Right hindlimb (tissue), 1 donor: ENCODE results near the gene MOCOS.

ENCODE experiments used
- DNase-seq: peaks from one replicate; pipeline ENCODE4 v3.0.0-alpha.2; 2018

MOCOS gene

GRCh38 chr18:36308711-36309435 lies 121.6 kb downstream of the MOCOS start:
- no peak for DNase-seq

GRCh38 chr18:36309436-36310391 lies 122.4 kb downstream of the MOCOS start:
- no peak for DNase-seq

GRCh38 chr18:36311026-36311570 lies 123.8 kb downstream of the MOCOS start:
- no peak for DNase-seq

GRCh38 chr18:36312806-36313395 lies 125.6 kb downstream of the MOCOS start:
- no peak for DNase-seq

GRCh38 chr18:36314098-36314497 lies 126.8 kb downstream of the MOCOS start:
- DNase-seq, result no peak

GRCh38 chr18:36314754-36315153 lies 127.5 kb downstream of the MOCOS start:
- no peak for DNase-seq

- DNase-seq, result no peak
Observed at GRCh38 chr18:36315736-36316135, 128.4 kb downstream of the MOCOS start.

GRCh38 chr18:36316246-36316645 lies 128.9 kb downstream of the MOCOS start:
- DNase-seq, result no peak
